DND-41 (cell line): ENCODE measurements around the gene DLG2.

ENCODE experiments used
- EZH2 ChIP-seq: IDR thresholded peaks from 3 replicates; pipeline ENCODE4 v1.6.1; 2012; ENCODE audit warnings: borderline replicate concordance, low read depth, mild to moderate bottlenecking, moderate library complexity, low read length, inconsistent platforms; ENCODE audit not compliant: severe bottlenecking
- TF ChIP-seq, protein P1 (sequence below): IDR thresholded peaks from 2 replicates; pipeline ENCODE4 v1.5.1; 2012; ENCODE audit warnings: borderline replicate concordance, low read length, moderate library complexity, mild to moderate bottlenecking; ENCODE audit not compliant: poor library complexity, severe bottlenecking; ENCODE audit errors: extremely low read depth

DNA sequence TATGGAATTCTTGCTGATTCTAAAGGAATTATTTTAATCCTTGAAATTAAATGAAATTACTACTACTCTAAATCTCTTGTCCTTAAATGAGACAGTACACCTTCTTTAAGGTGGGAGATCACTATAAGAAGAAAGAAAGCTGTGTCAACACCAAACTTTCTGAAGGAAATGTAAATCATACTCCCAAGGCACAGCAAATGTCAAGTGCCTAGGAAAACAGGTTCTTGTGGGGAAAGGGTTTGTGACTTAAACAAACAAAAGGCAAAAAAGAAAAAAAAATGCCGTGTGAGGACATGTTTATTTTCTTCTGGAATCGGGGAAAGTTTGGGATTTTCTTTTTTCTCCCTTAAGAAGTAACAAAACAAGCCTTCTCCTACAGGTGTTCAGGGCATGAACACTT, 745.1 kb downstream of the DLG2 start:
- TF ChIP-seq, protein P1, sequence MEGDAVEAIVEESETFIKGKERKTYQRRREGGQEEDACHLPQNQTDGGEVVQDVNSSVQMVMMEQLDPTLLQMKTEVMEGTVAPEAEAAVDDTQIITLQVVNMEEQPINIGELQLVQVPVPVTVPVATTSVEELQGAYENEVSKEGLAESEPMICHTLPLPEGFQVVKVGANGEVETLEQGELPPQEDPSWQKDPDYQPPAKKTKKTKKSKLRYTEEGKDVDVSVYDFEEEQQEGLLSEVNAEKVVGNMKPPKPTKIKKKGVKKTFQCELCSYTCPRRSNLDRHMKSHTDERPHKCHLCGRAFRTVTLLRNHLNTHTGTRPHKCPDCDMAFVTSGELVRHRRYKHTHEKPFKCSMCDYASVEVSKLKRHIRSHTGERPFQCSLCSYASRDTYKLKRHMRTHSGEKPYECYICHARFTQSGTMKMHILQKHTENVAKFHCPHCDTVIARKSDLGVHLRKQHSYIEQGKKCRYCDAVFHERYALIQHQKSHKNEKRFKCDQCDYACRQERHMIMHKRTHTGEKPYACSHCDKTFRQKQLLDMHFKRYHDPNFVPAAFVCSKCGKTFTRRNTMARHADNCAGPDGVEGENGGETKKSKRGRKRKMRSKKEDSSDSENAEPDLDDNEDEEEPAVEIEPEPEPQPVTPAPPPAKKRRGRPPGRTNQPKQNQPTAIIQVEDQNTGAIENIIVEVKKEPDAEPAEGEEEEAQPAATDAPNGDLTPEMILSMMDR, result no peak
- no peak for TF ChIP-seq EZH2
